Amygdala (tissue), 56 donors: ENCODE results near the gene PRAMEF11.

Source experiments
- DNase-seq, 56 donors: peaks; one replicate each; lab custom pipeline; 2025; lab: John Stamatoyannopoulos, UW

The PRAMEF11 gene

GRCh38 chr1:12774801-12775345 lies 56.3 kb downstream of the PRAMEF11 start:
- no peak for DNase-seq
